OCI-LY3 (cell line): ENCODE measurements around the gene H2AZ2.

ENCODE experiments used
- EZH2phosphoT487 ChIP-seq: fragments of 200-600 bp; shearing (Covaris generic); IDR thresholded peaks from 2 replicates; pipeline ENCODE4 v1.6.1; 2018; ENCODE audit warnings: antibody characterized with exemption, mixed run types, low read depth
- TF ChIP-seq, protein P1 (sequence below): fragments of 200-600, 300-600 bp; sonication (generic); IDR thresholded peaks from 2 replicates; pipeline ENCODE4 v1.5.1; 2014; ENCODE audit warnings: antibody characterized with exemption, low read length, low read depth

DNA sequence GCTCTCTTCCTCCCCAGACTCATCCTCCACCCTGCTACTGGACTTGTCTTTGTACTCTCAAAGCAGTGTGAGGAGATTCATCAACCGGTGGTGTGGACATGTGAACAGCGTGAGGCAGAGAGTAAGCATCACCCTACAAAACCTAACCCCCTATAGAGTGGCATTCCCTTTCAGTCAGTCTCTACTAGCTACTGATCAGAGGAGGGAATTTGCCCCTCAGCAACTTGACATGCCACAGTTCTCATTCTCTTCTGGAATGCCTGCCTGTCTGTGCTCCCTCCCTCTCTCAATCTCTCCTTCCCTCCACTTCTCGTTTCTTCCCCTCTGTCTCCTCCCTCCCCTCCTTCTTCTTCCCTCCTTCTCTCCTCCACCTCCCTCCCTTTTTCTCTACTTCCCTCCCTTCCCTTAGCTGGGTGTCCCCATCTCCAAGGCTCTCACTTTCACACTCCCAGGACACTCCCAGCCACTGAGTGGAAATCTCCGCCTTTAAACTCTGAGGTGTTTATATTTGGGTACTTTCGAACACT lies 24.6 kb downstream of the H2AZ2 start:
- TF ChIP-seq, protein P1, sequence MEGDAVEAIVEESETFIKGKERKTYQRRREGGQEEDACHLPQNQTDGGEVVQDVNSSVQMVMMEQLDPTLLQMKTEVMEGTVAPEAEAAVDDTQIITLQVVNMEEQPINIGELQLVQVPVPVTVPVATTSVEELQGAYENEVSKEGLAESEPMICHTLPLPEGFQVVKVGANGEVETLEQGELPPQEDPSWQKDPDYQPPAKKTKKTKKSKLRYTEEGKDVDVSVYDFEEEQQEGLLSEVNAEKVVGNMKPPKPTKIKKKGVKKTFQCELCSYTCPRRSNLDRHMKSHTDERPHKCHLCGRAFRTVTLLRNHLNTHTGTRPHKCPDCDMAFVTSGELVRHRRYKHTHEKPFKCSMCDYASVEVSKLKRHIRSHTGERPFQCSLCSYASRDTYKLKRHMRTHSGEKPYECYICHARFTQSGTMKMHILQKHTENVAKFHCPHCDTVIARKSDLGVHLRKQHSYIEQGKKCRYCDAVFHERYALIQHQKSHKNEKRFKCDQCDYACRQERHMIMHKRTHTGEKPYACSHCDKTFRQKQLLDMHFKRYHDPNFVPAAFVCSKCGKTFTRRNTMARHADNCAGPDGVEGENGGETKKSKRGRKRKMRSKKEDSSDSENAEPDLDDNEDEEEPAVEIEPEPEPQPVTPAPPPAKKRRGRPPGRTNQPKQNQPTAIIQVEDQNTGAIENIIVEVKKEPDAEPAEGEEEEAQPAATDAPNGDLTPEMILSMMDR, result no peak
- TF ChIP-seq EZH2phosphoT487, result no peak
